GM18519 (cell line): ENCODE data around the gene CADM2.
"Not testable (repeated sequence)": the region's sequence is repeated elsewhere in the genome, so short reads cannot be mapped to it uniquely, and the experiment has no call there.

Experiments
- ATAC-seq: cut with Tn5 transposase; IDR thresholded peaks from one replicate; pipeline ENCODE4 v1.9.1; 2021; ENCODE audit warnings: mild to moderate bottlenecking, moderate library complexity; ENCODE audit not compliant: unreplicated experiment, low FRiP score

The CADM2 gene

DNA sequence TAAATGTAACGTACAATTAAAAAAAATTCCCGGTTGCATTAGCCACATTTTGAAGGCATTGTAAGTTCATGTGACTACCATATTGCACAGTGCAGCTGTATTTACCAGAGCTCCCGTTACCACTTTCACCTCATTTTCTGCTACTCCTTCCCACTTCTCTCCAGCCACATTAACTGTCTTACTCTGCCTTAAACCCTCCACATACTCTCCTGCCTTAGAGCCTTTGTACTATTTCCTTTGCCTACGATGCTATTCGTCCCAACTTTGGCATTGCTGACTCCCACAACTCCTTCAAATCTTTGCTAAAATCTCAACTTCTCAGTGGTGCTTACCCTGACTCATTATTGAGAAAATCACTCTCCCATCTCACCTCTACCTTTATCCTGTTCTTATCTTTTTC is 115.2 kb downstream of the CADM2 start:
- no peak for ATAC-seq

GRCh38 chr3:85075663-85076062 is 116.9 kb downstream of the CADM2 start:
- ATAC-seq = no peak

DNA sequence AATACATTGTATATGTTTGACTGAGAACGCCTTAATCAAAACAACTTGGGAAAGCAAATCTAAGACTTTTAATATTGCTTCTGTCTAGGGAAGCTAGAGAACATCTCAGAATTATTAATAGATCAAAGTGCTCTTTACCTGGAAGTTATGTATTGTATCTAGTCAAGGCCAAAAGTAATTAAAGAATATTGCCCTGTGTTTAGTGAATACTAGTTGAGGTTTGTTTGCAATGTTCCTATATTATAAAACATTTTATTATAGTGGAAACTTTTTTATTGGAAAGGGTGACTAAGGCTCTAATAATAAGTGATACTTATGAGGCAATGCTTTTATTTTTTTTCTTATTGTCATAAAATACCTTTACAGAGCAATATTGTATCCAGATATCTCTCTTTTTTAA is 118.2 kb downstream of the CADM2 start:
- ATAC-seq = no peak

DNA sequence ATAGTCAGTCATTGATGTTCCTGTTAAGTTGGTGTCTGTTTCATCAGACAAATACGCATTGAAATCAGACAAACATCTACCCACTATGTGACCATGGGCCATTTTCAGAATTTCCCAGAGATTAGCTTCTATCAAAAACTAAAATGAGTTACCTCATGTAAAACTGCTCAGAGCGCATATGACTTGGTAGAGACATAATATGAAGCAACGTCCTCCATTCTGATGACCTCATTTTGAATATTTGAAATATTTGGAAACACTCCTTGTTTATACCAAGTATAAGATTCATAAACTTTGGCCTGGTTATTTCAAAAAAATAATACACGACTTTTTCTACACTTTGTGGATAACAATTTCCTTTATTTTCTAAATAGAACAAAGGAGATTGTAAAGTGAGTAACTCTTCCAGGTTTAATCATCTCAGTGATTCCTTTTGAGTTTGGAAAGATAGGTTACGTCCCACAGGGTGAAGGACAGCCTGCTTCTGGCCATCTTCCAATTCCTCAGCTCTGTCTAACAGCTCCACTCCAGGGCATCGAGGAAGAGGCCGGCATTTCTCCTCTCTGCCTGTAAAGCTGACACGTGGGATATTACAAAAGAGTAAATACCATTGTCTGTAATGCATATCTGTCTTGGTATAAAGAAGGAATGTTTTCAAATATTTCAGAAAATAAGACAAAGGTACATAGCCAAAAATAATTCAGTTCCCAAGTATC is 122.6 kb downstream of the CADM2 start:
- no peak for ATAC-seq

GRCh38 chr3:85090495-85090894 is 131.7 kb downstream of the CADM2 start:
- no peak for ATAC-seq

DNA sequence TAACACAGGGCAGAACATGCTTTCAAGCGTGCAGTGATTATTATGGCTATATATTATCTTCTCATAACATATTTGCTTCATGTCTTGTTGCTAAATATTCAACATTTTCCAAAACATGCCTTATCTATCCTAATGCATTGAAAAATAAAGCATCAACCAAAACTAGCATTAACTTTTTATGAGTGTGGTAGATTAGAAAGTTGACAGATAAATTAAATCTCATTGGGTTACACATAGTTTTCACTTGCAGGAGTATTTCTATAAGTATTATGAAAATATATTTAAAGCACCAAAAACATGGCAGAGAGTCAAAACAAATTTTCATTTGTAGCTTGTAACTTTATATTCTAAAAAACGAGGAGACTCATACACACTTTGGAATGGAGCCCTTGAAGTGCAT is 141.5 kb downstream of the CADM2 start:
- ATAC-seq = no peak

DNA sequence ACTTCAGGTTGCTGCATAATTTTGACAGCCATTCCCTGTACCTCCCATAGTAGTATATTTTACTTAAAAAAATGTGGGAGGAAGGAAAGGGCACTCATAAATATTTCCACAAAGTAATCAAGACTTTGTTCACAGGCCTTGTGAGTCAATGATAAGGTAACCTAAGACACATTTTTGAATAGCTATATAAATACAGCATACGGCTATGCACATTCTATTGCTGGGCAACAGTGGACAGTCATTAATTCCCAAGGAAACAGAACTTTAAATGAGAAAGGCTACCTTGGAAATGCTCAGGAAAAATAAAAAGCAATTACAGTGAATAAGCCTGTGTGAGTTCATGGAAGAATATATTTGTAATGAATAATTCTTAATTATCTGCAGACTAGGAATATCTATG is 144.0 kb downstream of the CADM2 start:
- no peak for ATAC-seq

DNA sequence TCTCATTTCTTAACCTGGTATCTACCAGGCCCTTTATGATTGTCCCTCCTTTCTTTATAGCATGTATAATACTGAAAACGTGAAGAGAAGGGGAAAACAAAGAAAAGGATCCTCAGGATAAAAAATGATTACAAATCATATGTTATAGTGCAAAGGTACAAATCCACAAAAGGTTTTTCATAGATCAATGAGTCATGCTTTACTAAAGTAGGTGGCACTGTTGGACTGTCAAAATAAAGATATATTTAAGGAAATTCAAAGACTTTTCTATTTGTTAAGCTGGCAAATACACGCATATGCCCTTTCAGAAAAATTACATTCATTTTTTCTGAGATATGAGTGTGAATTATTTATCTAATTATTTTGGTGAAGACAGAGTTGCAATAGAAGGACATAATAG is 151.6 kb downstream of the CADM2 start:
- ATAC-seq = no peak

- no peak for ATAC-seq
Measured at GRCh38 chr3:85120879-85121278, 162.1 kb downstream of the CADM2 start.

DNA sequence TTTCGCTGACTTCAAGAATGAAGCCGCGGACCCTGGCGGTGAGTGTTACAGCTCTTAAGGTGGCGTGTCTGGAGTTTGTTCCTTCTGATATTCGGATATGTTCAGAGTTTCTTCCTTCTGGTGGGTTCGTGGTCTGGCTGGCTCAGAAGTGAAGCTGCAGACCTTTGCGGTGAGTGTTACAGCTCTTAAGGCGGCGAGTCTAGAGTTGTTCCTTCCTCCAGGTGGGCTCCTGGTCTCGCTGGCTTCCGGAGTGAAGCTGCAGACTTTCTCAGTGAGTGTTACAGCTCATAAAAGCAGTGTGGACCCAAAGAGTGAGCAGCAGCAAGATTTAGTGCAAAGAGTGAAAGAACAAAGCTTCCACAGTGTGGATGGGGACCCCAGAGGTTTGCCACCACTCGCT is 174.1 kb downstream of the CADM2 start:
- not testable (repeated sequence) for ATAC-seq

DNA sequence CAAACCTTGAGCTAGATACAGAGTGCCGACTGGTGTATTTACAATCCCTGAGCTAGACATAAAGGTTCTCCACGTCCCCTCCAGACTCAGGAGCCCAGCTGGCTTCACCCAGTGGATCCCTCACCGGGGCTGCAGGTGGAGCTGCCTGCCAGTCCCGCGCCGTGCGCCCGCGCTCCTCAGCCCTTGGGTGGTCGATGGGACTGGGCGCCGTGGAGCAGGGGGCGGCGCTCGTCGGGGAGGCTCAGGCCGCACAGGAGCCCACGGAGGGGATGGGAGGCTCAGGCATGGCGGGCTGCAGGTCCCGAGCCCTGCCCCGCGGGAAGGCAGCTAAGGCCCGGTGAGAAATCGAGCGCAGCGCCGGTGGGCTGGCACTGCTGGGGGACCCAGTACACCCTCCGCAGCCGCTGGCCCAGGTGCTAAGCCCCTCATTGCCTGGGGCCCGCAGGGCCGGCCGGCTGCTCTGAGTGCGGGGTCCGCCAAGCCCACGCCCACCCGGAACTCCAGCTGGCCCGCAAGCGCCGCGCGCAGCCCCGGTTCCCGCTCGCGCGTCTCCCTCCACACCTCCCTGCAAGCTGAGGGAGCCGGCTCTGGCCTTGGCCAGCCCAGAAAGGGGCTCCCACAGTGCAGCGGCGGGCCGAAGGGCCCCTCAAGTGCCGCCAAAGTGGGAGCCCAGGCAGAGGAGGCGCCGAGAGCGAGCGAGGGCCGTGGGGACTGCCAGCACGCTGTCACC is 175.1 kb downstream of the CADM2 start:
- not testable (repeated sequence) for ATAC-seq

DNA sequence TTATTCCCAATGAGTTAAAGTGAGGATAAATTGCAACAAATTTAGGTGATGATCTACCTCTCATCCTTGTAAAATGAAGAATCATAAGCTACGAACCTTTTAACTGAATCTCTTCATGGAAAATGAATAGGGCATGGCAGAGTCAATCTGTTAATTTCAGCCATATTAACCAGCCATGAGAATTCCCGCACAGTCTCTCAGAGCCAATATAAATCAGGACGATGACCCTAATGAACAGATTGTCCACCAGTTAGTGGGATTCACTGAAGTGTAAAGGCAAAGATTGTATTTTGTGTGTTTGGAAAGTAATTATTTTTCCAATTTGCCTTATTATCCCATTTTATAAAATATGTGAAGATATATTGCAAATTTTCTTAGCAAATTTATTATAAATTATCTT is 183.8 kb downstream of the CADM2 start:
- ATAC-seq = no peak

- ATAC-seq = no peak
Measured at GRCh38 chr3:85148036-85148435, 189.2 kb downstream of the CADM2 start.

DNA sequence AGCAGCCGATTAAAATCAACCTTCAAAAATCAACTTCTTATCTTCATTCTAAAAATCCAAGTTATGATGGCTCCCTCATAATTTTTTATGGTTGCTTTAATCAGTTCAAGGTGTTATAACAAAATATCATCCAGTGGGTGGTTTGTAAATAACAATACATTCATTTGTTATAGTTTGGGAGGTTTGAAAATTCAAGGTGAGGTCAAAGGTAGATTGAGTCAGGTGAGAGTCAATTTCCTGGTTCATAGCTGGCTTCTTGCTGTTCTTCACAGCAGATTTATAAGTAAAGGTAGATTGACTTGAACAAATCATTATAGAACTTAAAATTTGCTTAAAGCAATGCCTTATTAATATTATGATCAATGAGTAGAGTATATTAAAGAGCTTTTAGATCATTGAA is 192.8 kb downstream of the CADM2 start:
- no peak for ATAC-seq

GRCh38 chr3:85153279-85153678 is 194.5 kb downstream of the CADM2 start:
- not testable (repeated sequence) for ATAC-seq

DNA sequence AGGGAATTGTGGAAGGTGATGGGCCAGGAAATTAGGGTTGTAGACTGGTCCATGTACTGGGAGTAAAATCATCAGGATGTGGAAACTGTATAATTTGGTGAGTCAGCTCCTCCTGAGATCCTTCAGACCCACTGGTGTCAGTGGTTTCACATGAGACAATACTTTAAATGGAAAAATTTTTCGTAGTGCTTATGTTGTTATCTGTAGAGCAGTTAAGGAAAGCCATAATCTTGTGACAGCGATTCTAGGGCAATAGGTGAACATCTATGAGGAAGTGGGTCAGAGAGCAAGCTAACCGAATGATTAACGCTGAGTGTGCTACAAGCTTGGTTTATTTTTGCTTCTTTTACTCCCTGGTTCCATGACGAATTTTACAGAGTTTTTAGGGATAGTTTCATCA is 200.6 kb downstream of the CADM2 start:
- ATAC-seq = no peak

GRCh38 chr3:85161544-85161943 is 202.8 kb downstream of the CADM2 start:
- ATAC-seq = no peak

GRCh38 chr3:85162905-85163304 is 204.1 kb downstream of the CADM2 start:
- ATAC-seq = no peak

GRCh38 chr3:85164436-85164835 is 205.6 kb downstream of the CADM2 start:
- no peak for ATAC-seq

- ATAC-seq = no peak
Measured at GRCh38 chr3:85167576-85167975, 208.8 kb downstream of the CADM2 start.

DNA sequence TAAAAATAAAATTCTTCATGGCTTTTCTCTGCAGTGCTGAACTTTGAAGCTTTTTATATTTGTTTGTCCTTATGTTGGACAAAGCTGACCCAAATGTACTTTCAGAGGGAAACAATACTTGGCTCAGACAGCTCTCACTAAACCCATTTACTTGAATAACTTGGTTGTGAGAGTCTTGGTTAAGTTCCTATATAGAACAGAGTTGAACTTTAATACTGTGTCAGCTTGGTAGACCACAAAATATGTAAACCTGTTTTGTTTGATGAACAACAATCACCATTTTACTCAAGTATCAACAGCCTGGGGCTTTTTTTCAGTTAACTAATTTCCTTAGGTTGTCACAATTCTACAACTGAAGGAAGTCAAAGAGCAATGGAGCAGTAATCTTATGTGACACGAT is 211.9 kb downstream of the CADM2 start:
- no peak for ATAC-seq

- ATAC-seq = no peak
Measured at GRCh38 chr3:85171976-85172375, 213.2 kb downstream of the CADM2 start.
